Measurements from ENCODE around the gene DTWD1.
"Not testable (repeated sequence)": the region's sequence is repeated elsewhere in the genome, so short reads cannot be mapped to it uniquely, and the experiment has no call there.

Gene DTWD1

DNA sequence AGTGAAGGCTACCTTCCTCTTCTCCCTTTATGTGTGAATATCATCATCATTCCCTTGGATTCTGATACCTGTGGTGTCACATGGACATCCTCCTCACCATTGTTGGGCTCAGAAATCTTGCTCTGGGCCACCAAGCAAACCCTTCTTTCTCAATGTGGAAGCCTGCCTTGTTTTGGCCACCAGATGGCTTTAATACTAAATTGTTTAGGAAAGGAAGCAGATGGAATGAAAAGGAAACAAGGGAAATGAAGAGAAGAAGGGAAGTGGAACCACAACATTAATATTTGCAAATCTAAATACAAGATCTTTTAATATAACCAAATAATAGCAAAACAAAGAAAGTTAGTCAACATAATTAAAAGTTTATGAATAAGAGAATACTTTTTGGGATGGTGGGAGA is 14.3 kb upstream of the DTWD1 start:
- DNase-seq (ENCODE audit: low read depth): peak; percentile 43
- TF ChIP-seq, protein P1, sequence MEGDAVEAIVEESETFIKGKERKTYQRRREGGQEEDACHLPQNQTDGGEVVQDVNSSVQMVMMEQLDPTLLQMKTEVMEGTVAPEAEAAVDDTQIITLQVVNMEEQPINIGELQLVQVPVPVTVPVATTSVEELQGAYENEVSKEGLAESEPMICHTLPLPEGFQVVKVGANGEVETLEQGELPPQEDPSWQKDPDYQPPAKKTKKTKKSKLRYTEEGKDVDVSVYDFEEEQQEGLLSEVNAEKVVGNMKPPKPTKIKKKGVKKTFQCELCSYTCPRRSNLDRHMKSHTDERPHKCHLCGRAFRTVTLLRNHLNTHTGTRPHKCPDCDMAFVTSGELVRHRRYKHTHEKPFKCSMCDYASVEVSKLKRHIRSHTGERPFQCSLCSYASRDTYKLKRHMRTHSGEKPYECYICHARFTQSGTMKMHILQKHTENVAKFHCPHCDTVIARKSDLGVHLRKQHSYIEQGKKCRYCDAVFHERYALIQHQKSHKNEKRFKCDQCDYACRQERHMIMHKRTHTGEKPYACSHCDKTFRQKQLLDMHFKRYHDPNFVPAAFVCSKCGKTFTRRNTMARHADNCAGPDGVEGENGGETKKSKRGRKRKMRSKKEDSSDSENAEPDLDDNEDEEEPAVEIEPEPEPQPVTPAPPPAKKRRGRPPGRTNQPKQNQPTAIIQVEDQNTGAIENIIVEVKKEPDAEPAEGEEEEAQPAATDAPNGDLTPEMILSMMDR (conservative IDR thresholded peaks at IDR 0.05; ENCODE audit: control insufficient read depth, insufficient read depth, low read depth, low read length): peak; percentile 49
- H3K4me3 ChIP-seq (ENCODE audit: control insufficient read depth, low read depth, low read length): no peak overlapping the region

DNA sequence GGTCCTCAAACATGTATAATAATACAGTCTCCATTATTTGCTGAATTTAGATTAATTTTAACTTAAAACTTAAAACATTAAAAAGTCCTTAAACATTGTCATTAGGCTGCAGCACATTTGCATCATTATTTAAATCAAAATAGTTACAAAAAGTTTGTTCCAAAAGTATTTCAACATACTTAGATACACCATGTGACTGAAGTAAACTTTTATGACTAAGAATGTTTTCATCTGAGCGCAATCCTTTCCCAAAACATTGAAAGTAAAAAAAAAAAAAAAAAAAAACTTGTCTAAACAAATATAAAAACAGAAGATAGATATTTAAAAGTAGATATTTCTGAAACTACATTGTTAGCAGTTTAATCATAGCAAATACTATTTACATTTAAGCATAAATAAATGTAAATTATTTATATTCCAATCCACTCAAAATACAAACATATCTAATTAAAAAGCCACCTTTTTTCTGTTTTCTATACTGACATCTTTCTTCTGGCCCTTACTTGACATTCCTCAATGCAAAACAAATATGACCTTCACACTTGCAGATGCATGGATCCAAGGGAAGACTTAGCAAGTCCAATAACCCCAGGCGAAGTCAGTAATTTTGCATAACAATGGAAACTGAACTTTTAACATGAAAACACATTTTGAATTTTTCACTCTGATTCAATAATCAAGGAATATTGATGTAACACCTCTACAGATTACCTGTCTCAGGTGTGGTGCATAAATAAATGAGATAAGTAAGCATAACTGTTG is 10.5 kb upstream of the DTWD1 start:
- TF ChIP-seq, protein P1 (conservative IDR thresholded peaks at IDR 0.05; ENCODE audit: control insufficient read depth, insufficient read depth, low read depth, low read length): no peak
- no peak overlapping the region for H3K4me3 ChIP-seq (ENCODE audit: control insufficient read depth, low read depth, low read length)

GRCh38 chr15:49612240-49612639 is 8.6 kb upstream of the DTWD1 start:
- DNase-seq (ENCODE audit: low read depth); H3K4me3 ChIP-seq (ENCODE audit: control insufficient read depth, low read depth, low read length): not testable (repeated sequence)

More for the DNA sequence above, 10.5 kb upstream of the DTWD1 start:
- DNase-seq (ENCODE audit: low read depth): peak; percentile 56

- no peak overlapping the region for H3K4me3 ChIP-seq (ENCODE audit: control insufficient read depth, low read depth, low read length)
- TF ChIP-seq, protein P1 (conservative IDR thresholded peaks at IDR 0.05; ENCODE audit: control insufficient read depth, insufficient read depth, low read depth, low read length): no peak
- DNase-seq (ENCODE audit: low read depth): no peak
These were observed 1.6 kb upstream of the DTWD1 start for GRCh38 chr15:49619226-49619625.

- peak overlapping the region; percentile 71 for H3K4me3 ChIP-seq (ENCODE audit: control insufficient read depth, low read depth, low read length)
- DNase-seq (ENCODE audit: low read depth): peak; percentile 65
- TF ChIP-seq, protein P1 (conservative IDR thresholded peaks at IDR 0.05; ENCODE audit: control insufficient read depth, insufficient read depth, low read depth, low read length): no peak
These were observed 649 bp upstream of the DTWD1 start for GRCh38 chr15:49620199-49620598.

GRCh38 chr15:49621401-49621811 is 558 bp downstream of the DTWD1 start:
- H3K4me3 ChIP-seq (ENCODE audit: control insufficient read depth, low read depth, low read length): peak overlapping the region; percentile 71
- TF ChIP-seq, protein P1 (conservative IDR thresholded peaks at IDR 0.05; ENCODE audit: control insufficient read depth, insufficient read depth, low read depth, low read length): no peak
- DNase-seq (ENCODE audit: low read depth): no peak

GRCh38 chr15:49621887-49622286 is 1.0 kb downstream of the DTWD1 start:
- DNase-seq (ENCODE audit: low read depth): peak; percentile 35
- H3K4me3 ChIP-seq (ENCODE audit: control insufficient read depth, low read depth, low read length): peak overlapping the region; percentile 71
- TF ChIP-seq, protein P1 (conservative IDR thresholded peaks at IDR 0.05; ENCODE audit: control insufficient read depth, insufficient read depth, low read depth, low read length): no peak
